ENCODE measurements around the gene PATE2. TPM values are rescaled to one million over a fixed set of nuclear protein-coding genes. Genes with fewer than 3 reads are reported as not detected.

The PATE2 gene
- total RNA-seq: not detected
- long read RNA-seq: 0 reads

- intact Hi-C loops (cut with DNase I): no loop called here
- no peak for DNase-seq (ENCODE audit: low spot score)
Measured at GRCh38 chr11:125778728-125779127, at the start of gene PATE2. Gene PATE2 (minus strand): TSS chr11:125778828. CDS start chr11:125778773, 55 bp downstream.

- intact Hi-C loops (cut with DNase I): no loop called here
- no peak for DNase-seq (ENCODE audit: low spot score)
Measured at GRCh38 chr11:125807909-125808308, 29.3 kb upstream of the PATE2 start.

- intact Hi-C loops (cut with DNase I): no loop called here
- no peak for DNase-seq (ENCODE audit: low spot score)
Measured at GRCh38 chr11:125802387-125802786, 23.8 kb upstream of the PATE2 start.

GRCh38 chr11:125799808-125800207 lies 21.2 kb upstream of the PATE2 start:
- DNase-seq (ENCODE audit: low spot score): no peak
- intact Hi-C loops (cut with DNase I): no loop called here

GRCh38 chr11:125797641-125798040 lies 19.0 kb upstream of the PATE2 start:
- intact Hi-C loops (cut with DNase I): no loop called here
- DNase-seq (ENCODE audit: low spot score): no peak

- no peak for DNase-seq (ENCODE audit: low spot score)
- intact Hi-C loops (cut with DNase I): no loop called here
Measured at GRCh38 chr11:125790825-125791224, 12.2 kb upstream of the PATE2 start.

- no peak for DNase-seq (ENCODE audit: low spot score)
Measured at GRCh38 chr11:125787827-125788226, 9.2 kb upstream of the PATE2 start, which contains the start of gene PATE3. Gene PATE3 (plus strand): TSS chr11:125788127. CDS start chr11:125788152, 25 bp downstream.

GRCh38 chr11:125784678-125785077 lies 6.0 kb upstream of the PATE2 start:
- intact Hi-C loops (cut with DNase I): no loop called here

More at GRCh38 chr11:125787827-125788226, 9.2 kb upstream of the PATE2 start, which contains the start of gene PATE3:
- intact Hi-C loops (cut with DNase I): no loop called here

GRCh38 chr11:125777309-125777708 lies 1.3 kb downstream of the PATE2 start:
- intact Hi-C loops (cut with DNase I): no loop called here
- DNase-seq (ENCODE audit: low spot score): no peak

More at GRCh38 chr11:125784678-125785077, 6.0 kb upstream of the PATE2 start:
- no peak for DNase-seq (ENCODE audit: low spot score)

GRCh38 chr11:125773516-125773915 lies 5.1 kb downstream of the PATE2 start:
- intact Hi-C loops (cut with DNase I): no loop called here
- no peak for DNase-seq (ENCODE audit: low spot score)

GRCh38 chr11:125772834-125773505 lies 5.7 kb downstream of the PATE2 start:
- DNase-seq (ENCODE audit: low spot score): no peak
- intact Hi-C loops (cut with DNase I): no loop called here

GRCh38 chr11:125770583-125770982 lies 8.0 kb downstream of the PATE2 start:
- intact Hi-C loops (cut with DNase I): no loop called here
- no peak for DNase-seq (ENCODE audit: low spot score)

- DNase-seq (ENCODE audit: low spot score): no peak
- intact Hi-C loops (cut with DNase I): no loop called here
Measured at GRCh38 chr11:125768336-125769046, 10.1 kb downstream of the PATE2 start.

- intact Hi-C loops (cut with DNase I): no loop called here
Measured at GRCh38 chr11:125766251-125766650, 12.4 kb downstream of the PATE2 start.

GRCh38 chr11:125763483-125763882 lies 15.1 kb downstream of the PATE2 start:
- intact Hi-C loops (cut with DNase I): no loop called here
- no peak for DNase-seq (ENCODE audit: low spot score)

More at GRCh38 chr11:125766251-125766650, 12.4 kb downstream of the PATE2 start:
- no peak for DNase-seq (ENCODE audit: low spot score)

- intact Hi-C loops (cut with DNase I): no loop called here
- no peak for DNase-seq (ENCODE audit: low spot score)
Measured at GRCh38 chr11:125762445-125762844, 16.2 kb downstream of the PATE2 start.

GRCh38 chr11:125756050-125756449 lies 22.6 kb downstream of the PATE2 start:
- DNase-seq (ENCODE audit: low spot score): no peak
- intact Hi-C loops (cut with DNase I): no loop called here

GRCh38 chr11:125750629-125751028 lies 28.0 kb downstream of the PATE2 start:
- DNase-seq (ENCODE audit: low spot score): no peak
- intact Hi-C loops (cut with DNase I): no loop called here

- no peak for DNase-seq (ENCODE audit: low spot score)
- intact Hi-C loops (cut with DNase I): no loop called here
Measured at GRCh38 chr11:125745979-125746378, 32.6 kb downstream of the PATE2 start, which contains the start of gene PATE1. Gene PATE1 (plus strand): TSS chr11:125746279. CDS start chr11:125746305, 26 bp downstream.

GRCh38 chr11:125743681-125744080 lies 34.9 kb downstream of the PATE2 start:
- intact Hi-C loops (cut with DNase I): no loop called here
- no peak for DNase-seq (ENCODE audit: low spot score)

- DNase-seq (ENCODE audit: low spot score): no peak
- intact Hi-C loops (cut with DNase I): no loop called here
Measured at GRCh38 chr11:125740617-125741016, 38.0 kb downstream of the PATE2 start.

Data from cardiac septum (tissue), 1 donor.